HG02840 (cell line): Measurements from ENCODE around the gene PYDC1.
"Not testable (repeated sequence)": the region's sequence is repeated elsewhere in the genome, so short reads cannot be mapped to it uniquely, and the experiment has no call there.

Experiments
- ATAC-seq: cut with Tn5 transposase; IDR thresholded peaks from one replicate; pipeline ENCODE4 v1.9.1; 2021; ENCODE audit warnings: mild to moderate bottlenecking, moderate library complexity, moderate number of reproducible peaks; ENCODE audit not compliant: unreplicated experiment, low FRiP score

PYDC1 gene

GRCh38 chr16:31198207-31198882, 18.6 kb downstream of the PYDC1 start:
- ATAC-seq, result no peak

- ATAC-seq, result no peak
Measured at GRCh38 chr16:31196324-31197088, 20.4 kb downstream of the PYDC1 start.

- not testable (repeated sequence) for ATAC-seq
Measured at GRCh38 chr16:31195861-31196260, 21.1 kb downstream of the PYDC1 start.

- no peak for ATAC-seq
Measured at GRCh38 chr16:31194898-31195297, 22.0 kb downstream of the PYDC1 start.

DNA sequence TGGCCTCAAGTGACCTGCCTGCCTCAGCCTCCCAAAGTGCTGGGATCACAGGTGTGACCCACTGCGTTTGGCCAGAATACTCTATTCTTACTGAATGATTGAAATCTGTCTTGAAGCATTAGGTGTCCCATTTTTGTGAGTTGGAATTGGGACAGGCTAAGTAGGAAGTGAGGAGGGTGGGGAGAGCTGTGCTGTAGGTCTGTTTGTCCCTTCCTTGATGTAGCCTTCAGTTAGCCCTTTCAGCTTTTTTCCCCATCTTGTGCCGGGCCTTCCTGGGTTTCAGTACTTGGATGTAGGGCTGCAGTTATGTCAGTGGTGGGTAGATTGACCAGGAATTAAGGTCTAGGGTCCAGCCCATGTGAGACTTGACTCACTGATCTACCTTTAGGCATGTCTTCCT, 23.1 kb downstream of the PYDC1 start:
- ATAC-seq, result no peak

GRCh38 chr16:31192856-31193642, 23.9 kb downstream of the PYDC1 start:
- no peak for ATAC-seq

DNA sequence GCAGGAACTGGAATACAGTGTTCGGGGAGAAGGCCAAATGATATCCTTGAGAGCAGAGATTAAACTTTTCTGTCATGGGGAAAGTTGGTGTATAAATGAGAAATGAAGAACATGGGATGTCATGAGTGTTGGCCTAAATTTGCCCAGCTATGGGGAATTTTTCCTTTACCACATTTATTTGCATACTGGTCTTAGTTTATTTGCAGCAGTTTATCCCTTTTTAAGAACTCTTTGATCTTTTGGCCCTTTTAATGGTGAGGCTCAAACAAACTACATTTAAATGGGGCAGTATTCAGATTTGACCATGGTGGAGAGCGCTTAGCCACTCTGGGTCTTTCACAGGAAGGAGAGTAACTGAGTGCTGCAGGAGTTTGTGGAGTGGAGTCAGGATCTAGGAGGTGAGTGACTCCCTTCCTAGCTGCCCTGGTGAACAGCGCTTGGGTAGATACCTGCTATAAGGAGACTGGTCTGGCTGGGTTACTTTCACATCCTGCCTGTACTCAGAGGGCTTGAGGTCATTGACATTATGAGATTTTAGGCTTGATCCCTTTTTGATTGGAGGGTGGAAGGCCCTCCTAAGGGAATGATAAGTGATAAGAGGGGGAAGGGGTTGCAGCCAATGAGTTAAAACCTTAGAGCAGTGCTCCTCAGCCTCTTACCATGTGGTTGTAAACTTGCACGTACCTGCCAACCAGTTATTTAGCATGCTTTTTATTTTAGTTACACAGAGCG, 25.1 kb downstream of the PYDC1 start:
- no peak for ATAC-seq

- no peak for ATAC-seq
Measured at GRCh38 chr16:31190818-31191444, 26.0 kb downstream of the PYDC1 start.

DNA sequence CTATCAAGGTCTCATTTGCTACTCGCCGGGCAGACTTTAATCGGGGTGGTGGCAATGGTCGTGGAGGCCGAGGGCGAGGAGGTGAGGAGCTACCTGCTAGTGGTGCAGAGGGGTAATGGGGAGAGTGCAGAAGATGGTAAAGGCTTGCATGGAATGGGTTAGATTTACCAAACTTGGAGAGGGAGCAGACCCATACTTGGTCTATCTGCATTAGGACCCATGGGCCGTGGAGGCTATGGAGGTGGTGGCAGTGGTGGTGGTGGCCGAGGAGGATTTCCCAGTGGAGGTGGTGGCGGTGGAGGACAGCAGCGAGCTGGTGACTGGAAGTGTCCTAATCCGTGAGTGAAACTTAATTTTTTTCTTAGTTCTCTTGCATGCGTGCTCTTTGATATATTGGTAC, 26.9 kb downstream of the PYDC1 start:
- ATAC-seq, result no peak

GRCh38 chr16:31189412-31189778, 27.5 kb downstream of the PYDC1 start:
- no peak for ATAC-seq

- ATAC-seq, result no peak
Measured at GRCh38 chr16:31188450-31189411, 28.2 kb downstream of the PYDC1 start.

- no peak for ATAC-seq
Measured at GRCh38 chr16:31187808-31188189, 29.1 kb downstream of the PYDC1 start.

- no peak for ATAC-seq
Measured at GRCh38 chr16:31186930-31187807, 29.8 kb downstream of the PYDC1 start.

GRCh38 chr16:31186176-31186575, 30.8 kb downstream of the PYDC1 start:
- ATAC-seq, result no peak

GRCh38 chr16:31185339-31185738, 31.6 kb downstream of the PYDC1 start:
- ATAC-seq, result no peak

GRCh38 chr16:31184888-31185287, 32.0 kb downstream of the PYDC1 start:
- ATAC-seq, result no peak

DNA sequence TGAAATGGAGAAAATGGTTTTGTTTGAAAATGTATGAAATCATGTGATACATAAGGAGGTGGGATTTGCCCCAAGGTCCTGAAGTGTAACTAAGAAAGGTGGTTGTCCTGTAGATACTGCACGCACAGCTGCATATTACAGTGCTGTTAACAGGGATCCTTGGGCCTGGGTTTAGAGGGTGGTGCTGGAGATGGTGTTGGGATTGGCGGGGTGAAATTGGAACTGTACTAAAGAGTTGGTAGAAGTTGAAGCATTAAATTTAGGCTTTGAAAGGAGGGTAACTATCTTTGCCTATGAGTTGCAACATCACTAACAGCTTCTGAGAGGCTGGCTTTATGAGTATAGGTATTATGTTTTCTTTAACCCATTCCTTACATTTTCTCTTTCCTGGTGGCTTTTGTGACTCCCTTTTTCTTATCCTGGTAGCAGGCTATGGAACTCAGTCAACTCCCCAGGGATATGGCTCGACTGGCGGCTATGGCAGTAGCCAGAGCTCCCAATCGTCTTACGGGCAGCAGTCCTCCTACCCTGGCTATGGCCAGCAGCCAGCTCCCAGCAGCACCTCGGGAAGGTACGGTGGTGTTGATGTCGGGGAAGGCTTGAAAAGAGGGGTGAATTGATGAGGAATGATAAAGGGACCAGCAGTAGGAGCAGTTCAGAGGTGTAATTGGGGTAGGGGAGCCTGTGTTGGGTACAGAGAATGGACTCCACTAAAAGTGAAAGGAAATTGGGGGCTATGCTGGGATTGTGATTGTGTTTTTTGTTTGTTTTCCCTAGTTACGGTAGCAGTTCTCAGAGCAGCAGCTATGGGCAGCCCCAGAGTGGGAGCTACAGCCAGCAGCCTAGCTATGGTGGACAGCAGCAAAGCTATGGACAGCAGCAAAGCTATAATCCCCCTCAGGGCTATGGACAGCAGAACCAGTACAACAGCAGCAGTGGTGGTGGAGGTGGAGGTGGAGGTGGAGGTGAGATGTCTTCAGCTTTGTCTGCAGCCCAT, 33.2 kb downstream of the PYDC1 start:
- no peak for ATAC-seq
